ENCODE measurements around the gene NIPAL1.

- TF ChIP-seq CTCF (IDR thresholded peaks at IDR 0.05; ENCODE audit: poor library complexity) = no peak
- TF ChIP-seq EZH2phosphoT487 (IDR thresholded peaks at IDR 0.05; ENCODE audit: low read depth, severe bottlenecking, unreplicated experiment) = no peak
Measured at GRCh38 chr4:48043504-48043903, 26.9 kb downstream of the NIPAL1 start.

Data from hepatocyte (in vitro differentiated cells).